ENCODE measurements around the gene LRIT2.

DNA sequence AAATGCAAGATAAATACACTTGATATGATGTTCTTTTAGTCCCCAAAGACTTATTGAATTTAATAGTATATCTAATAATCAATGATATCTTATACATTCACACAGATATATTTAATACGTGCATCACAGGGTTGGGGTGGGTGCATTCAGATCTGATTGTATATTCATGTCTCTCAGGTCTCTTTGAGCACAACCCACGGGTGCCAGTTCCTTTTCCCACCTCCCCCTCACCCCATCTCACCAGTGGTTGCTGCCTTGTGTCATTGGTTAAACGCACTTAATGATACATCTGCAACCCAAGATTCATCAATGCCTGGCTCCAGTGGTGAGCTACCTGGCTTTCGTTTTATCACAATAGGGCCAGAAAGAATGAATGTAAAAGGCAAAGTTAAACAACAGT is 9.8 kb upstream of the LRIT2 start:
- TF ChIP-seq, protein P1, sequence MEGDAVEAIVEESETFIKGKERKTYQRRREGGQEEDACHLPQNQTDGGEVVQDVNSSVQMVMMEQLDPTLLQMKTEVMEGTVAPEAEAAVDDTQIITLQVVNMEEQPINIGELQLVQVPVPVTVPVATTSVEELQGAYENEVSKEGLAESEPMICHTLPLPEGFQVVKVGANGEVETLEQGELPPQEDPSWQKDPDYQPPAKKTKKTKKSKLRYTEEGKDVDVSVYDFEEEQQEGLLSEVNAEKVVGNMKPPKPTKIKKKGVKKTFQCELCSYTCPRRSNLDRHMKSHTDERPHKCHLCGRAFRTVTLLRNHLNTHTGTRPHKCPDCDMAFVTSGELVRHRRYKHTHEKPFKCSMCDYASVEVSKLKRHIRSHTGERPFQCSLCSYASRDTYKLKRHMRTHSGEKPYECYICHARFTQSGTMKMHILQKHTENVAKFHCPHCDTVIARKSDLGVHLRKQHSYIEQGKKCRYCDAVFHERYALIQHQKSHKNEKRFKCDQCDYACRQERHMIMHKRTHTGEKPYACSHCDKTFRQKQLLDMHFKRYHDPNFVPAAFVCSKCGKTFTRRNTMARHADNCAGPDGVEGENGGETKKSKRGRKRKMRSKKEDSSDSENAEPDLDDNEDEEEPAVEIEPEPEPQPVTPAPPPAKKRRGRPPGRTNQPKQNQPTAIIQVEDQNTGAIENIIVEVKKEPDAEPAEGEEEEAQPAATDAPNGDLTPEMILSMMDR (IDR thresholded peaks at IDR 0.05), result no peak
- TF ChIP-seq POLR2AphosphoS5 (IDR thresholded peaks at IDR 0.05) (no peak), POLR2A (IDR thresholded peaks at IDR 0.05) (no peak), EP300 (IDR thresholded peaks at IDR 0.05; ENCODE audit: low read depth) (no peak)

Data from transverse colon (tissue), 4 donors.